ENCODE data around the gene ZNF140.
A peak's percentile ranks its signal among the peaks of the same experiment; 100 is the strongest.

The ZNF140 gene

DNA sequence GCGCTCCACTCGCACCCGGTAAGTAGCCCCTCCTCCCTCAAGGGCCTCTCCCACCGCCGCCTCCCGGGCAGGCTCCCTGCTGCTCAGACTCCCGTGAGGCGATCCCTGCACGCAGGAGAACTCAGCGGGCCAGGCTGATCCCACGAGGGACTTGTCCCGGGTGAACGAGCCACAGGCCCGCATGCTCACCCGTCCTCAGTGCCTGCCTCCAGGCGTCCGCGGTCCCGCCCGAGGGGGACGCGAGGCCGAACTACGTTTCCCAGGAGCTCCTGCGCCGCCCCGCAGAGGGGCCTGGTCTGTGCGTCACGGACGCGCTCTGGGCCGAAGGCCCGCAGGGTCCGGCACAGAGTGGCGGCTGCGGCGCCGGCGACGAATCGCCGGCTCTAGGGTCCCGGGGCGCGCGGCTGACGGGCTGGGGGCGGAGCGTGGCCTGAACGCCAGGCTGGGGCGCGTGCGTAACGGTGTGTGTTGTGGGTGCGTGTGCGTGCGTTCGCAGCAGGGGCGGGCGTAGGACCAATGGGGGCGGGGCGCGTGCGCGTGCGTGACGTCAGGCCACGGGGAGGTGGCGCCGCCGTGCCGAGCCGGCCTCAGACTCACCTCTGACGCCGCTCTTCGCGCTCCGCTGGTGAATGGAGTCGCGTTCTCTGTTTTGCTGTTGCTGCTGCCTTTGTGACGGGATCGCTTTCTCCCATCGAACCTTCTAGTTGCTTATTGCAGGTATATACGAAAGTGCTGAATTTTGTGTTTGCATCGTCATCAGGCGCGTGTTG is 49.5 kb downstream of the ZNF140 start, which contains the start of the genes ZNF10 and ZNF891:
Gene ZNF10 (plus strand): TSS at position 590 of the 770 bp plus-strand sequence. CDS start 13,866 bp downstream, outside the sequence.
Gene ZNF891 (minus strand): TSS at position 237 of the 770 bp plus-strand sequence. CDS start 8,356 bp downstream, outside the sequence.
- FAIRE-seq = no peak
- DNase-seq (ENCODE audit: low spot score) = peak; percentile 88

DNA sequence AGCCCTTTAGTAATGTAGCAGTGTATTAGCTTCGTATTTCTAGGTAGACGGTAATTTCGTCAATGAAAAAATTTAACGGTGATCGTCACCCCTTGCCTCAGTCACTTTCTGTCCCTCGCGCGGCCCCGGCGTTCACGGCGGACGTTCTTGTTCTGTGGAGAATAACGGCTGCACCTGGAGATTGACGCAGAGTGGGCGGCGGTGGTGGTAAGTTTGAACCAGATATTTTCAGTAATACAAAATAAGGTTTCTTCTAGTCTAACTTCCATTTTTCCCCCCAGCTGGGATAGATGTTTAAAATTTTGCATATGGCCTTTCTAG is 50.0 kb downstream of the ZNF140 start:
- no peak for DNase-seq (ENCODE audit: low spot score)
- no peak for FAIRE-seq

GRCh38 chr12:133135747-133136146 is 55.0 kb downstream of the ZNF140 start:
- DNase-seq (ENCODE audit: low spot score) = no peak
- no peak for FAIRE-seq

- no peak for FAIRE-seq
- no peak for DNase-seq (ENCODE audit: low spot score)
Observed at GRCh38 chr12:133145981-133146380, 65.3 kb downstream of the ZNF140 start.

GRCh38 chr12:133156125-133156690 is 75.5 kb downstream of the ZNF140 start:
- DNase-seq (ENCODE audit: low spot score) = no peak
- FAIRE-seq = no peak

All from RCC 7860 (cell line).